MM.1S (cell line): Measurements from ENCODE around the gene WIPF3.

Experiments used
- DNase-seq: peaks from one replicate; pipeline ENCODE4 v3.0.0-alpha.2; 2015
- H2AFZ ChIP-seq: fragments of 300-600 bp; sonication (generic); 2 replicates; pipeline ENCODE4 v1.6.0; 2016; ENCODE audit warnings: antibody characterized with exemption, low read length
- H3F3A ChIP-seq: fragments of 300-600 bp; sonication (generic); 2 replicates; pipeline ENCODE4 v1.6.1; 2016; ENCODE audit warnings: mild to moderate bottlenecking, antibody characterized with exemption, low read length, moderate library complexity, mixed read lengths; ENCODE audit not compliant: insufficient read depth
- H3K27ac ChIP-seq: fragments of 300-600 bp; sonication (generic); 2 replicates; pipeline ENCODE4 v1.5.1; 2016; ENCODE audit warnings: mild to moderate bottlenecking, low read length
- H3K27me3 ChIP-seq: fragments of 300-600 bp; sonication (generic); replicated peaks from 2 replicates; pipeline ENCODE4 v1.6.0; 2016; ENCODE audit warnings: low read length; ENCODE audit not compliant: insufficient read depth
- H3K36me3 ChIP-seq: fragments of 300-600 bp; sonication (generic); replicated peaks from 2 replicates; pipeline ENCODE4 v1.6.1; 2016; ENCODE audit warnings: mild to moderate bottlenecking, low read length, mixed read lengths; ENCODE audit not compliant: insufficient read depth
- H3K4me1 ChIP-seq: fragments of 300-600 bp; sonication (generic); 2 replicates; pipeline ENCODE4 v1.6.1; 2016; ENCODE audit warnings: low read length, mixed read lengths
- H3K4me2 ChIP-seq: fragments of 300-600 bp; sonication (generic); 2 replicates; pipeline ENCODE4 v1.6.0; 2016; ENCODE audit warnings: low read depth, low read length
- H3K4me3 ChIP-seq: fragments of 300-600 bp; sonication (generic); 2 replicates; pipeline ENCODE4 v1.5.1; 2016; ENCODE audit warnings: low read length, mixed read lengths
- H3K79me2 ChIP-seq: fragments of 300-600 bp; sonication (generic); 2 replicates; pipeline ENCODE4 v1.6.1; 2016; ENCODE audit warnings: mixed run types, low read length, mixed read lengths
- H3K9ac ChIP-seq: fragments of 300-600 bp; sonication (generic); 2 replicates; pipeline ENCODE4 v1.6.1; 2016; ENCODE audit warnings: low read length, mixed read lengths
- H3K9me2 ChIP-seq: fragments of 300-600 bp; sonication (generic); replicated peaks from 2 replicates; pipeline ENCODE4 v1.6.1; 2016; ENCODE audit warnings: mild to moderate bottlenecking, low read length, mixed read lengths; ENCODE audit not compliant: insufficient read depth
- H3K9me3 ChIP-seq: fragments of 300-600 bp; sonication (generic); replicated peaks from 2 replicates; pipeline ENCODE4 v1.6.1; 2016; ENCODE audit warnings: mild to moderate bottlenecking, low read length, mixed read lengths; ENCODE audit not compliant: insufficient read depth
- H4K20me1 ChIP-seq: fragments of 300-600 bp; sonication (generic); 2 replicates; pipeline ENCODE4 v1.6.1; 2016; ENCODE audit warnings: mild to moderate bottlenecking, low read length, moderate library complexity, mixed read lengths; ENCODE audit not compliant: insufficient read depth
- CTCF ChIP-seq: fragments of 300-600 bp; sonication (generic); IDR thresholded peaks from 2 replicates; pipeline ENCODE4 v1.5.1; 2016; ENCODE audit warnings: antibody characterized with exemption, low read length, mixed read lengths
- EZH2 ChIP-seq: fragments of 300-600 bp; sonication (generic); optimal IDR thresholded peaks from 2 replicates; pipeline ENCODE3; 2017; ENCODE audit warnings: low read depth, mild to moderate bottlenecking, antibody characterized with exemption, low read length, mixed read lengths
- EZH2phosphoT487 ChIP-seq: fragments of 300-600 bp; sonication (generic); IDR thresholded peaks from 2 replicates; pipeline ENCODE4 v1.6.1; 2018; ENCODE audit warnings: antibody characterized with exemption, low read length

Gene WIPF3

GRCh38 chr7:29847916-29848315 lies 41.6 kb downstream of the WIPF3 start:
- Histone ChIP-seq H2AFZ (no peak overlapping the region), H3K9me2 (no peaks in the 10 kb centered on the region), H4K20me1 (no peaks in the 10 kb centered on the region), H3K27ac (no peak overlapping the region), H3K27me3 (no peaks in the 10 kb centered on the region), H3K4me2 (no peak overlapping the region), H3K9me3 (no peaks in the 10 kb centered on the region), H3K4me1 (no peaks in the 10 kb centered on the region), H3F3A (no peaks in the 10 kb centered on the region), H3K79me2 (no peaks in the 10 kb centered on the region), H3K36me3 (no peaks in the 10 kb centered on the region), H3K9ac (no peak overlapping the region), H3K4me3 (no peak overlapping the region)
- no peak for DNase-seq
- TF ChIP-seq EZH2, result no peak
- no peak for TF ChIP-seq CTCF
- TF ChIP-seq EZH2phosphoT487, result no peak

- Histone ChIP-seq H3K4me3 (no peak overlapping the region), H4K20me1 (no peaks in the 10 kb centered on the region), H3K27me3 (no peaks in the 10 kb centered on the region), H3K9ac (no peak overlapping the region), H2AFZ (no peak overlapping the region), H3K4me1 (no peaks in the 10 kb centered on the region), H3K9me3 (no peaks in the 10 kb centered on the region), H3K36me3 (no peaks in the 10 kb centered on the region), H3K4me2 (no peak overlapping the region), H3K79me2 (no peaks in the 10 kb centered on the region), H3K9me2 (no peaks in the 10 kb centered on the region), H3K27ac (no peak overlapping the region), H3F3A (no peaks in the 10 kb centered on the region)
- TF ChIP-seq EZH2 (no peak), CTCF (no peak), EZH2phosphoT487 (no peak)
- DNase-seq, result no peak
These were observed 42.6 kb downstream of the WIPF3 start for GRCh38 chr7:29848941-29849340.

- Histone ChIP-seq H3K36me3 (no peaks in the 10 kb centered on the region), H3F3A (no peaks in the 10 kb centered on the region), H3K4me1 (no peaks in the 10 kb centered on the region), H3K4me2 (no peak overlapping the region), H3K79me2 (no peaks in the 10 kb centered on the region), H4K20me1 (no peaks in the 10 kb centered on the region), H3K9me3 (no peaks in the 10 kb centered on the region), H3K9ac (no peak overlapping the region), H3K27ac (no peak overlapping the region), H3K27me3 (no peaks in the 10 kb centered on the region), H3K9me2 (no peaks in the 10 kb centered on the region), H2AFZ (no peak overlapping the region), H3K4me3 (no peak overlapping the region)
- TF ChIP-seq EZH2 (no peak), EZH2phosphoT487 (no peak), CTCF (no peak)
- DNase-seq, result no peak
These were observed 45.2 kb downstream of the WIPF3 start for GRCh38 chr7:29851487-29851886.
